IMR-90 (cell line): ENCODE measurements around the gene FGF4. TPM values are rescaled to one million over a fixed set of nuclear protein-coding genes. Genes with fewer than 3 reads are reported as not detected.

ENCODE experiments used
- ATAC-seq: fragments of 200-7000 bp; cut with Tn5 transposase; 2 replicates; pipeline ENCODE4 v1.9.1; 2020; ENCODE audit warnings: low read depth, mild to moderate bottlenecking, moderate library complexity
- BruUV-seq: library from RNA; stranded (reverse); fragments of 400-500 nt; replicated peaks from 2 replicates; lab custom pipeline; 2021; lab: Mats Ljungman, UMichigan
- CTCF ChIA-PET: fragments of 300-600 bp; formaldehyde crosslinking; extraction: SDS; loops from one replicate; lab custom pipeline; 2021; ENCODE audit warnings: antibody characterized with exemption; lab: Yijun Ruan, JAX
- POLR2A ChIA-PET: fragments of 300-600 bp; sonication (Branson Sonifier 250); formaldehyde crosslinking; loops from one replicate; lab custom pipeline; 2022; ENCODE audit warnings: antibody characterized with exemption; ENCODE audit not compliant: unreplicated experiment; lab: Charles Lee
- DNase-seq: peaks from one replicate; pipeline ENCODE4 v3.0.0; 2013
- H2AFZ ChIP-seq: replicated peaks from 2 replicates; pipeline ENCODE3; 2013; ENCODE audit warnings: low read length, mild to moderate bottlenecking; ENCODE audit not compliant: poor library complexity
- H2AK5ac ChIP-seq: 2 replicates; pipeline ENCODE4 v1.6.1; 2013; ENCODE audit warnings: low read depth, low read length, inconsistent platforms
- H2AK9ac ChIP-seq: replicated peaks from 2 replicates; pipeline ENCODE3; 2013; ENCODE audit warnings: mild to moderate bottlenecking, low read depth, low read length, moderate library complexity; ENCODE audit not compliant: poor library complexity
- H2BK120ac ChIP-seq: 2 replicates; pipeline ENCODE4 v1.6.1; 2013; ENCODE audit warnings: low read depth, low read length, inconsistent platforms
- H2BK15ac ChIP-seq: 3 replicates; pipeline ENCODE4 v1.6.1; 2013; ENCODE audit warnings: low read depth, low read length, inconsistent platforms
- H2BK20ac ChIP-seq: 2 replicates; pipeline ENCODE4 v1.6.1; 2013; ENCODE audit warnings: low read depth, mild to moderate bottlenecking, inconsistent platforms, low read length, moderate library complexity
- H2BK5ac ChIP-seq: 2 replicates; pipeline ENCODE4 v1.6.1; 2013; ENCODE audit warnings: mild to moderate bottlenecking, low read depth, low read length, inconsistent platforms; ENCODE audit not compliant: poor library complexity, severe bottlenecking
- H3K14ac ChIP-seq: replicated peaks from 2 replicates; pipeline ENCODE4 v1.6.1; 2013; ENCODE audit warnings: low read depth, low read length, inconsistent platforms
- H3K18ac ChIP-seq: 2 replicates; pipeline ENCODE4 v1.6.1; 2013; ENCODE audit warnings: low read depth, low read length, control low read depth
- H3K23ac ChIP-seq: 2 replicates; pipeline ENCODE4 v1.6.1; 2013; ENCODE audit warnings: low read depth, low read length, inconsistent platforms
- H3K27ac ChIP-seq: 2 replicates; pipeline ENCODE4 v1.5.1; 2013; ENCODE audit warnings: mild to moderate bottlenecking, control low read depth, low read length; ENCODE audit not compliant: insufficient read depth
- H3K27me3 ChIP-seq: 2 replicates; pipeline ENCODE4 v1.6.1; 2013; ENCODE audit warnings: low read length; ENCODE audit not compliant: control insufficient read depth, insufficient read depth
- H3K36me3 ChIP-seq: 2 replicates; pipeline ENCODE4 v1.6.1; 2013; ENCODE audit warnings: low read length, mixed read lengths; ENCODE audit not compliant: control insufficient read depth, insufficient read depth
- H3K4ac ChIP-seq: 2 replicates; pipeline ENCODE4 v1.6.1; 2013; ENCODE audit warnings: low read depth, low read length, inconsistent platforms
- H3K4me1 ChIP-seq: 2 replicates; pipeline ENCODE4 v1.6.1; 2013; ENCODE audit warnings: low read length, mixed read lengths; ENCODE audit not compliant: control insufficient read depth, insufficient read depth
- H3K4me2 ChIP-seq: 2 replicates; pipeline ENCODE4 v1.6.1; 2013; ENCODE audit warnings: low read depth, mild to moderate bottlenecking, control low read depth, low read length, moderate library complexity
- H3K4me3 ChIP-seq: 2 replicates; pipeline ENCODE4 v1.5.1; 2013; ENCODE audit warnings: low read depth, mild to moderate bottlenecking, control low read depth, low read length, moderate library complexity; ENCODE audit not compliant: insufficient read depth
- H3K56ac ChIP-seq: 2 replicates; pipeline ENCODE4 v1.6.1; 2013; ENCODE audit warnings: low read length, inconsistent platforms; ENCODE audit not compliant: insufficient read depth; ENCODE audit errors: extremely low read depth
- H3K79me1 ChIP-seq, 2 experiments: 2 replicates each; pipeline ENCODE4 v1.6.1; 2013; ENCODE audit warnings: low read length in 2 of 2, inconsistent platforms in 1 of 2, low read depth in 1 of 2
- H3K9ac ChIP-seq: 2 replicates; pipeline ENCODE4 v1.6.1; 2013; ENCODE audit warnings: low read depth, low read length, control low read depth
- H3K9me1 ChIP-seq: 2 replicates; pipeline ENCODE4 v1.6.1; 2013; ENCODE audit warnings: low read length, inconsistent platforms; ENCODE audit not compliant: insufficient read depth
- H3K9me3 ChIP-seq: 2 replicates; pipeline ENCODE4 v1.6.1; 2013; ENCODE audit warnings: low read length; ENCODE audit not compliant: control insufficient read depth, insufficient read depth
- H4K20me1 ChIP-seq: 2 replicates; pipeline ENCODE4 v1.6.1; 2013; ENCODE audit warnings: low read length, inconsistent platforms; ENCODE audit not compliant: insufficient read depth
- H4K5ac ChIP-seq: 2 replicates; pipeline ENCODE4 v1.6.1; 2013; ENCODE audit warnings: mild to moderate bottlenecking, low read depth, low read length, control low read depth
- H4K8ac ChIP-seq, 2 experiments: 2 replicates each; pipeline ENCODE4 v1.6.1; 2013; ENCODE audit warnings: low read depth in 2 of 2, low read length in 2 of 2, control low read depth in 1 of 2, inconsistent platforms in 1 of 2
- H4K91ac ChIP-seq: 2 replicates; pipeline ENCODE4 v1.6.1; 2013; ENCODE audit warnings: low read depth, low read length, inconsistent platforms; ENCODE audit not compliant: insufficient read depth
- BHLHE40 ChIP-seq: fragments of 150-350 bp; IDR thresholded peaks from 2 replicates; pipeline ENCODE4 v1.6.1; 2016; ENCODE audit warnings: mild to moderate bottlenecking, low read depth, low read length
- POLR2A ChIP-seq: IDR thresholded peaks from 2 replicates; pipeline ENCODE4 v1.6.1; 2012; ENCODE audit warnings: mild to moderate bottlenecking, low read depth, low read length
- RCOR1 ChIP-seq: IDR thresholded peaks from 2 replicates; pipeline ENCODE4 v1.6.1; 2012; ENCODE audit warnings: mild to moderate bottlenecking, low read length, improper control_type of control experiment; ENCODE audit not compliant: insufficient replicate concordance
- WGBS, 2 experiments: methylation state at CpG; one replicate each; pipeline versions ENCODE4 v1.1.5 to v1.1.7; 2013; ENCODE audit warnings: missing lambda C conversion rate in 2 of 2; ENCODE audit not compliant: insufficient read length in 1 of 2; ENCODE audit errors: extremely low coverage in 2 of 2; 5-methylcytosine and 5-hydroxymethylcytosine counted together
- dilution Hi-C: fragments of 300-500 bp; cut with HindIII; formaldehyde crosslinking; loops from one replicate; pipeline ENCODE4 v1.14.3; 2018; ENCODE audit warnings: low sequenced_read_pairs; ENCODE audit not compliant: unreplicated experiment
- in situ Hi-C: fragments of 300-500 bp; cut with MboI; formaldehyde crosslinking; loops from 3 replicates; pipeline ENCODE4 v1.14.3; 2019; ENCODE audit warnings: low sequenced_read_pairs, inconsistent platforms, mixed read lengths
- intact Hi-C: fragments of 100-400 bp; cut with micrococcal nuclease; formaldehyde crosslinking; loops from 2 replicates; pipeline ENCODE4 v1.10.0; 2022
- polyA plus RNA-seq, 3 experiments: library from polyadenylated mRNA; depleted of rRNA; stranded (reverse); fragments of >200 nt; gene quantifications; 2 replicates each; pipeline ENCODE4 v1.2.3, GENCODE V29; 2012; ENCODE audit warnings: low replicate concordance in 1 of 3
- total RNA-seq: library from RNA; depleted of rRNA; stranded (reverse); fragments of >200 nt; gene quantifications from 2 replicates; pipeline ENCODE4 v1.2.3, GENCODE V29; 2012

The FGF4 gene
- total and polyA plus RNA-seq, 2 of the 4 experiments (the other 2 are of a cell fraction) = not detected

- no peak overlapping the region for H2BK20ac ChIP-seq
- ATAC-seq = no peak
- H2BK5ac ChIP-seq = no peak overlapping the region
- no peak overlapping the region for H3K23ac ChIP-seq
- no peaks in the 10 kb centered on the region for H3K79me1 ChIP-seq
- no peak for DNase-seq
- H4K5ac ChIP-seq = no peak overlapping the region
- ChIA-PET POLR2A (no interaction called here), CTCF (no interaction called here)
- BruUV-seq = no TSS peak
- H3K9me3 ChIP-seq = peaks cover 30% of the 10 kb centered on the region
- intact Hi-C loops = no loop called here
- H3K9me1 ChIP-seq = no peaks in the 10 kb centered on the region
- in situ Hi-C loops = no loop called here
- no peaks in the 10 kb centered on the region for H4K20me1 ChIP-seq
- H3K14ac ChIP-seq = no peak overlapping the region
- WGBS, 2 experiments = 21% methylated on average over 3 of the region's 4 CpGs; no CpG with 5 or more reads in 1 of the 2 experiments
- no peak overlapping the region for H3K27ac ChIP-seq
- H3K18ac ChIP-seq = no peak overlapping the region
- H3K4me3 ChIP-seq = no peak overlapping the region
- TF ChIP-seq RCOR1 = no peak
- no peak for TF ChIP-seq POLR2A
- no peak for TF ChIP-seq BHLHE40
- H3K4me1 ChIP-seq = no peaks in the 10 kb centered on the region
- no peak overlapping the region for H4K91ac ChIP-seq
- H2BK15ac ChIP-seq = no peak overlapping the region
- H2AK9ac ChIP-seq = peak overlapping the region; percentile 42
- no peak overlapping the region for H3K9ac ChIP-seq
- no peak overlapping the region for H4K8ac ChIP-seq
- H3K36me3 ChIP-seq = no peaks in the 10 kb centered on the region
- dilution Hi-C loops = no loop called here
- H3K27me3 ChIP-seq = peaks cover 64% of the 10 kb centered on the region
- H2AFZ ChIP-seq = no peak overlapping the region
- no peak overlapping the region for H3K4ac ChIP-seq
- no peak overlapping the region for H2AK5ac ChIP-seq
- no peak overlapping the region for H3K4me2 ChIP-seq
- H3K56ac ChIP-seq = no peak overlapping the region
- no peak overlapping the region for H2BK120ac ChIP-seq
These were observed 14.8 kb downstream of the FGF4 start for GRCh38 chr11:69760319-69760718.
